Activated CD8-positive, alpha-beta memory T cell treated with anti-CD3 and anti-CD28 coated beads for 24 hours (primary cell): ENCODE measurements around the gene AGPAT3.

Source experiments
- DNase-seq: peaks from one replicate; pipeline ENCODE4 v3.0.0-alpha.2; 2020

The AGPAT3 gene

DNA sequence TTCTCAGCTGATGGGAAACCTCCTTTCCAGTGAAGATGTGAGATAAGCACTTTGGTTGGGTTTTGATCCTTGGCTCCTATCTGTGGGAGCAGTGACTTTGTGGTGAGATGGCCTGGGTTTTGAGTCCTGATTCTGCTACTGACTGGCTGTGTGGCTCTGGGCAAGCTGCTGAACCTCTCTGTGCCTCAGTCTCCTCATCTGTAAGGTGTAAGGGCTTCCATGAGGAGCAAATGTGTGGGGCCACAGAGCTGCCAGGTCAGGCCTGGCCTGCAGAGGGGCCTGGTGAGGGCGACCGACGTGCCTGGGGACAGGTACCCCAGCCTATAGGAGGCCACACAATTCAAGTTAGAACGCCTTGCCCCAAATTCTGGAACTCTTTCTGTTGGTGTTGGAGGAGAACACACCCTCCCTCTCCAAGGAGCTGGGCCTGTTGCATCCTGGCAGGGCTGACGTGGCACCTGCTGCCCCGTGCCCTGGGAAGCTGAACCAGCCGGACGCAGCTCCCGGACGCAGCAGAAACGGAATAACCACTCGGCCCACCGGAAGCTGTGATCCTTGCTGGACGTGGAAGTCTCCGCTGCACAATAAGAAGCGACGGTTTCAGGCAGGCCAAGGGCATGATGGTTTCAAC, 62.7 kb downstream of the AGPAT3 start:
- DNase-seq: no peak

GRCh38 chr21:43928222-43929125, 63.5 kb downstream of the AGPAT3 start:
- DNase-seq: no peak

GRCh38 chr21:43929217-43929971, 64.4 kb downstream of the AGPAT3 start:
- no peak for DNase-seq

GRCh38 chr21:43930074-43930847, 65.2 kb downstream of the AGPAT3 start:
- no peak for DNase-seq

DNA sequence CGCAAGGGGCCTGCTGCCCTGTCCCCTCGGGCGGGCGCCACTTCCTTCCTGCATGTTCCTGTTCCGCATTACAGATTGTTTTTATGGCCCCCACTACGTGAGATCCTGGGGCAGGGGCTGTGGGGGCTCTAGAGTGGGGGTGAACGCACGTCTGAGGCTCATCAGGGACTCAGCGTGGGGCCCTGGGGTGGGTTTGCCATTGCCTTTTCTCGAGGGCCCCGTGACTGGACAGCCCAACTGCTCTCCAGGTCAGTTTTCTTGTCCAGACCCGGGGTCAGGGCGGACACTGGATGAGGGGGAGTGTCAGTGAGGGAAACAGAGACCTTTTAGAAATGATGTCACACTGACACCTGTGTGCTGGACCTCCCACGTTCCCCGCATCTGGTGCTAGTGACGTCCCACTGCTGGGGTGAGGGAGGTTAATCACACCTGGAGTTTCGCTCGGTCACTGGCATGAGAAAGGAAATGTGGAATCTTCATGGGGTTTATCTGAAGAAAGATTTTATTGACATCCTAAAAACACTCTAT, 65.9 kb downstream of the AGPAT3 start:
- no peak for DNase-seq

DNA sequence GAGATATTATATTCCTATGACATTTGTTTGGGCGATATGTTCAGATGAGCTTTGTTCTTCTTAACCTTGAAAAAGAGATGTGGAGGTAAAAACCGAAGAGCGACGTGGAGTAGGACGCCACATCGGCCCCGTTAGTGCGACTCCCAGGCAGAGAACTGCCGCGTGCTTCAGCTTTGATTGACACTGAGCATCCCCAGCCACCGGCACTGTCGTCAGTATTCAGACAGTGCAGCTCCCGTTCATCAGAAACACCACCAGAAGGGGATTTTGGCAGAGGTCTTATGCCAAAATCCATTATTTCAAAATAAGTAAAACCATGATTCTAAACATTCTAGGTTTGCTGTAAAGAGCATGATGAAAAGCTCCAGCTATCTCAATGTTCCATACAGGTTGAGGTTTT, 66.5 kb downstream of the AGPAT3 start:
- no peak for DNase-seq

GRCh38 chr21:43932005-43932404, 67.0 kb downstream of the AGPAT3 start:
- no peak for DNase-seq

GRCh38 chr21:43933199-43933598, 68.2 kb downstream of the AGPAT3 start:
- no peak for DNase-seq

DNA sequence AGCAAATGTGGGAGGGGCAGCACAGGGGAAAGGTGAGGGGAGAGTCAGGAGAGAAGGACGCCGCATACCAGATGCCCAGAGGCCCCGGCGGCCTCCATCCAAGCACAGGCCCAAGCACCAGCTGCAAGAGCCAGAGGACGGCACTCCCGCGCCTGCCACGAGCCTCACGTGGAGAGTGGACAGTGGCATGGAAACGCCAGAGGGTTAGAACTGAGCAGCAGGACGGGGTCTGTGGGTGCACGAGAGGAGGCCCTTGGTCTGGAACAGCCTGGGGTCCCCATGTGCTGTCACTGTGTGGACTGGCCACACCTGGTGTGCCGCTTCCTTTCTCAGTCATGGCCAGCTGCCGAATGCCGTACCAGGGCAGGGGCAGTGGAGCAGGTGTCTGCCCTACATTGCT, 68.7 kb downstream of the AGPAT3 start:
- DNase-seq: no peak

- no peak for DNase-seq
These were observed 69.1 kb downstream of the AGPAT3 start for GRCh38 chr21:43934116-43934515.

DNA sequence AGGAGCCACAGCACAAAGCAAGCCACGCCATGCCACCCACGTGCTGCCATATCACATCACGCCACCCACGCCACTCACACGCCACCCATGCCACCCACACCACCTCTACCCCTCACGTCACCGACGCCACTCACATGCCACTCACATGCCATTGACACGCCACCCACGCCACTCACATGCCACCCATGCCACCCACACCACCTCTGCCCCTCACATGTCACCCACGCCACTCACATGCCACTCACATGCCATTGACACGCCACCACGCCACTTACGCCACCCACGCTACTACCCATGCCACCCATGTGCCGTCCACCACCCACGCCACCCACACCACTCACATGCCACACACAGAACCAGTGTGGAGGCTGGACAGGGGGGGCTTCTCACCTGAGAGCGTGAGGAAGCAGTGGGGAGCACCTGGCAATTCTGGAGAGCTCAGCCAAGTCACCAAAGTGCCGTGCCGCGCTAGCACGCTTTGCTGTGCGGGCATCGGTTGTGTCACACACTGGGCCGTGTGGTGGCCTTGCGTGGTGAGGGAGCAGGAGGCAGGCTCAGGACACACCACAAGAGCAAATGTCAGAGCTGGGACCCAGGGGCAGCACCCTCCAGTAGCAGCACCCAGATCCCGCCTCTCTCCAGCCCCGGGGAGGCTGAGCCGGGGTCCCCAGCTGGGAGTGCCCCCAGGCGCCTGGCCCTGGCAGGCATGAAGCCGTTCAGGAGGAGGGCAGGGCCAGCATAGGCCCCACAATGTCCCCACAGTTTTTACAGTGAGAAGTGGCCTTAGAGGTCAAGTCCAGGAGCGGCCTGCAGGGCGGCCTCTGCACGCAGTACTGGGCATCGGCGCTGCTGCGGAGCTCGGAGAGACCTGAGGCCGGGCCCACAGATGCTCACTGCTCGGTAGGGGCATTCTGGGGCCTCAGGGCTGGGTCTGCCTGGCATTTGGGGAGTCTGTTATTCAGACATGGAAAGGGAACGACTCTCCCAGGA, 70.0 kb downstream of the AGPAT3 start:
- no peak for DNase-seq

- no peak for DNase-seq
These were observed 70.7 kb downstream of the AGPAT3 start for GRCh38 chr21:43935711-43936110.

GRCh38 chr21:43936247-43936967, 71.4 kb downstream of the AGPAT3 start:
- no peak for DNase-seq

DNA sequence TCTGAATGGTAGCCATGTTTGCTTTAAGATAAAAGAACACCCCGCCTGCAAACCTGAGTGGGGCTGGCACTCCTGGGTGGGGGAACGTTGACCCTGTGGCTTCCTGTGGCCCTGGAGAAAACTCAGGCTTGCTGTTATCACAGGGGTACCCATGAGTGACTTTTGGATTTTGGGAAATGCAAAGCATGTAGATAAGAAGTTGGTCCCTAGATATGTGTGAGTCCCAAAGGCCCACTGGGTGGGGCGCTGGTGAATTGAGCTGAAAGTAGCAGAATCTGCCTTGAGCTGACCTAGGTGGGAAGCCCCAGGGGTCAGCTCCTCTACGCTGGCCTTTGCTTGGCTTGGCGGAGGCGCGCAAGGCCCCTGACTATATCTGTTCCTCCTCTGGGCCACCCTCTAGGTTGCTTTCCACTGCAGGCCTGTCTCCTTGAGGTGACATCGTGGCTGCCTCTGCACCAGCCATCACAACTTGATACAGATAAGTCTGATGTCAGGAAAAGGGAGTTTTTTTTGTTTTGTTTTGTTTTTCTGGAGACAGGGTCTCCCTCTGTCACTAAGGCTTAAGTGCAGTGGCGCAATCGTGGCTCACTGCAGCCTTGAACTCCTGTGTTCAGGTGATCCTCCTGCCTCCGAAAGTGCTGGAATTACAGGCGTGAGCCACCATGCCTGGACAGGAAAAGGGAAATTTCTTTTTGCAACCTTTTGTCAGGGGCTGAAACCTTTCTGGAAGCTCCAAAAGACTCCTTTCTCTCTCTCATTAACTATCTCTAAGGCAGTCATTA, 72.2 kb downstream of the AGPAT3 start:
- DNase-seq: no peak

- no peak for DNase-seq
These were observed 72.9 kb downstream of the AGPAT3 start for GRCh38 chr21:43937891-43938309.

- DNase-seq: peak; percentile 95
These were observed 73.9 kb downstream of the AGPAT3 start for GRCh38 chr21:43938751-43939442.

DNA sequence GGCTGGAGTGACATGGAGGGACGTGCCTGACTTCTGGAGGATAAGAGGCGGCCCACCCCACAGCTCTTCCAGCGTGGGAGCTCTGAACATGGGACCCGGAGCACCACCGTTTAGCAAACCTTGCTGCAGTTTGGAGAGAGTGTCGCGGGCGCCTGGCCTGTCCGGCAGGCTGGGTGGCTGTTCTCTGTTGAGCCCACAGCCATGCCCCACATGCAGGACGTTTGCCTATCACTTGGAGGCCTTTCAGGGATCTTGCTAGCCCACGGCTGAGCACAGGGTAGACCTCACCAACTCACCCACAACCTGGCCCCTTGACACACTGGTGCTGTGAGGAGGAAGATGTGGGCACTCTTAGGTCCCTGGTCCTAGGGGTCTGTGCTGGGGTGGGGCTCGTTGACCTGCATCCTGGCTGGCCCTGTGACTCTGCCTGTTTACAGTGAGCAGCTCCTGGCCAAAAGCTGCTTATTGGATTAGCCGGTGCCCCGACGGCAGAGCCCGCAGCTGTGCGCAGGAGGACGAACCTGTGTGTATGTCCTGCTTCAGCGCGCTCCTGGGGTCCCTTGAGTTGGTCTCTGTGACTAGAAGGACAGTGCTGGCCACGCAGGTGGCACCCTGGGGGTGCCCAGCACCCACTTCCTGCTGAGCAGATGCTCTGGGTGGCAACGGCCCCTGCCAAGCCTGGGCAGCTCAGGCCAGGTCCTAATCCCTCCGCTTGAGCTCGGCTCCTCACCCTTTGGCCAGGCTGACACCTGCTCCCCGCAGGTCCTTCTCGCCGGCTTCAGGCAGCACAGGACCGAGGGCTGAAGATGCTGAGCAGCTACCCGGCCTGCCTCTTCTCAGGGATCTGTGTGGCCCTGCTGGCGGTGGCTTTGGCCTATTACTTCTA, 74.7 kb downstream of the AGPAT3 start:
- no peak for DNase-seq
